Pancreas (tissue), 10 donors: ENCODE measurements around the gene LIX1. TPM values are rescaled to one million over a fixed set of nuclear protein-coding genes. Genes with fewer than 3 reads are reported as not detected.

Source experiments
- ATAC-seq, 4 donors: fragments of 200-7000 bp; cut with Tn5 transposase; one replicate each; pipeline versions ENCODE4 v1.8.0 to v1.9.1; 2020; ENCODE audit warnings: mild to moderate bottlenecking in 4 of 4, moderate library complexity in 4 of 4
- DNase-seq, 6 donors: peaks; one replicate each; pipeline ENCODE4 v3.0.0-alpha.2; 2020
- FAIRE-seq: peaks from 2 replicates; lab custom pipeline; 2012; peaks lifted over from hg19 to GRCh38; lab: Jason Lieb, UNC
- H3K27ac ChIP-seq, 4 donors: fragments of 200-600 bp; sonication (generic); 1 replicate in 3 of 4; 2 replicates in 1 of 4; pipeline versions ENCODE4 v1.5.0 to v1.8.0; 2020
- H3K27me3 ChIP-seq, 4 donors: fragments of 200-600 bp; one replicate each; pipeline ENCODE4 v1.8.0; 2021
- H3K36me3 ChIP-seq, 3 donors: fragments of 200-600 bp; sonication (generic) in 1 of 3; one replicate each; pipeline versions ENCODE4 v1.5.0 to v1.8.0; 2020 to 2021
- H3K4me1 ChIP-seq, 3 donors: fragments of 200-600 bp; one replicate each; pipeline ENCODE4 v1.8.0; 2021
- H3K4me3 ChIP-seq, 4 donors: fragments of 200-600 bp; sonication (generic) in 2 of 4; one replicate each; pipeline versions ENCODE4 v1.5.0 to v1.8.0; 2020 to 2021
- H3K9me3 ChIP-seq, 4 donors: fragments of 200-600 bp; one replicate each; pipeline ENCODE4 v1.8.0; 2021
- WGBS, 2 donors: extraction: QIAGEN DNeasy Blood & Tissue Kit; methylation state at CpG; one replicate each; pipeline ENCODE4 v1.1.7; 2013; 5-methylcytosine and 5-hydroxymethylcytosine counted together
- intact Hi-C, 3 donors: fragments of 100-400 bp; cut with DNase I; formaldehyde crosslinking; loops; one replicate each; pipeline versions ENCODE4 v1.11.1 to v1.14.2; 2022
- polyA plus RNA-seq, 2 donors: library from polyadenylated mRNA; stranded (reverse); fragments of 200-250 nt; gene quantifications; one replicate each; pipeline ENCODE4 v1.2.3, GENCODE V29; 2013
- total RNA-seq, 6 donors: library from RNA; stranded (reverse); fragmentation: NEBNext Ultra II Directional in 4 of 6; extraction: Animal tissue kit (Norgen Biotek cat#: 25700) in 4 of 6; gene quantifications; one replicate each; pipeline versions ENCODE4 v1.2.1 to v1.2.4, GENCODE V29; 2021 to 2023
- TF ChIP-seq, protein P1 (sequence below), 4 donors: fragments of 200-600 bp; sonication (generic) in 3 of 4; IDR thresholded peaks; one replicate each; pipeline versions ENCODE4 v1.5.0 to v1.8.0; 2021; ENCODE audit warnings: antibody characterized with exemption in 4 of 4
- donor health status: healthy with polysubstance abuse.
- donor health status: DM: no; HTN: no; CAD: no; lungs with moderate emphysema.
- donor health status: DM: no; HTN: no; CAD: no.
- donor health status: control.
- donor health status: control.
- donor health status: Bipolar disorder and iron deficiency.
- donor health status: DM: yes; HTN: yes; CAD: no.
- donor health status: DM: no; HTN: no; CAD: no.
- donor health status: DM: no; HTN: no; CAD: no.
- donor health status: DM: yes; HTN: yes; CAD: no.

The LIX1 gene
- total and polyA plus RNA-seq, 8 donors = 0.08 to 0.12 TPM; not detected in 6

DNA sequence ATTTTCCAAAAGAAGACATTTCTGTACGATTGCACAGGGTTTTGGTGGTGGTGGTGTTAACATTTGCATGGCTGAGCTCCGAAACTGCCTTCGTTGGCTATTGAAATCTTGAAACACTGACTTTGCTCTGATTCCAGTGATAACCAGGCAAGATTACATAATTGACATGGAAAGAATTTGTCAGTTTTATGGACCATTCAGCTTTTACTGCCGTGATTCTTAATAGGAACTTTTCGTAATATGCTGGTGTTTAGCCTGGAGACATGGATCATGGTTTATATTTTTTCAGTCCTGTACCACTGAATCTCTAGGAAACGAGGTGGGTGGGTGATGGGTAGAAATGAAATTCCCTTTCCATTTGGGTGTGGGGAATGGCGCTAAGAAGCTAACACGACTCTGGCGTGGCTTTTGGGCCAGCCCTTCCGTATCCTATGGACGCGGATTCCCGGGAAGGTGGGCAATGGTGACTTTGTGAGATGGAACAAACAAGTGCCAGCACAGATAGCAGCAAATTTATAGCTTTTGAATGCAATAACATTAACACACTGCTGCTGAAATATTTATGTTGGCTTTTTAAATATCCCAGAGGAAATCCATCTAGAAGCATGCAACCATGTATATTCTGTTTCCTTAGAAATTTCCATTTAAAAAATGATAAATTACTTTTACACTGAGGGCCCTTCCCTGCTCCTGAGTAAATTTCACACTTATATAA lies 36.8 kb downstream of the LIX1 start:
- no peak for ATAC-seq
- intact Hi-C loops = no loop called here
- H3K27ac ChIP-seq = no peak overlapping the region
- TF ChIP-seq, protein P1, sequence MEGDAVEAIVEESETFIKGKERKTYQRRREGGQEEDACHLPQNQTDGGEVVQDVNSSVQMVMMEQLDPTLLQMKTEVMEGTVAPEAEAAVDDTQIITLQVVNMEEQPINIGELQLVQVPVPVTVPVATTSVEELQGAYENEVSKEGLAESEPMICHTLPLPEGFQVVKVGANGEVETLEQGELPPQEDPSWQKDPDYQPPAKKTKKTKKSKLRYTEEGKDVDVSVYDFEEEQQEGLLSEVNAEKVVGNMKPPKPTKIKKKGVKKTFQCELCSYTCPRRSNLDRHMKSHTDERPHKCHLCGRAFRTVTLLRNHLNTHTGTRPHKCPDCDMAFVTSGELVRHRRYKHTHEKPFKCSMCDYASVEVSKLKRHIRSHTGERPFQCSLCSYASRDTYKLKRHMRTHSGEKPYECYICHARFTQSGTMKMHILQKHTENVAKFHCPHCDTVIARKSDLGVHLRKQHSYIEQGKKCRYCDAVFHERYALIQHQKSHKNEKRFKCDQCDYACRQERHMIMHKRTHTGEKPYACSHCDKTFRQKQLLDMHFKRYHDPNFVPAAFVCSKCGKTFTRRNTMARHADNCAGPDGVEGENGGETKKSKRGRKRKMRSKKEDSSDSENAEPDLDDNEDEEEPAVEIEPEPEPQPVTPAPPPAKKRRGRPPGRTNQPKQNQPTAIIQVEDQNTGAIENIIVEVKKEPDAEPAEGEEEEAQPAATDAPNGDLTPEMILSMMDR (IDR thresholded peaks at IDR 0.05) = no peak
- 80 to 84% methylated on average over 13 of the region's 13 CpGs for WGBS, 2 donors
- H3K36me3 ChIP-seq = no peaks in the 10 kb centered on the region
- DNase-seq = no peak
- no peaks in the 10 kb centered on the region for H3K27me3 ChIP-seq
- H3K9me3 ChIP-seq = no peaks in the 10 kb centered on the region
- H3K4me3 ChIP-seq = no peak overlapping the region
- FAIRE-seq = no peak
- no peaks in the 10 kb centered on the region for H3K4me1 ChIP-seq

DNA sequence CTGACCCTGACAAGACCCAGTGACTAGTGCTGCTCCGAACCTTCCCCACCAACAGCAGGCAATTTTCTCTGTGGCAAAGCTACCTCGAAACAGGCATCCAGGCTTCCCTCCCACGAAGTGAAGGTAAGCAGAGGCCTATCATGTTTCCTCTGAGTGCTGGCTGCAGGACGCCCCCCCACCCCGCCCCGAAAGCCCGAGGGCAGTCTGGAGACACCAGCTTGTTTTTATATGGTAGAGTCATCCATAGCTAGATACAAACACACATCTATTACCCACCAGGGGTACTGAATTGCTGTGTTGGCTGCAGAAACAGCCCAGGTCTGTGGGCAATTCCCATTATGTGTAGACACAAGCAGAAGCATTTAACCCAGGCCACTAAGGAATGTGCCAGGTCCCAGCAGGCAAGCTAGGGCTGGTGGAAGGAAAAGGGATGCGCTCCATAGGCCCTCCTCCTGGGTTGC lies 40.4 kb downstream of the LIX1 start:
- ATAC-seq = no peak
- no peaks in the 10 kb centered on the region for H3K9me3 ChIP-seq
- H3K27ac ChIP-seq = no peak overlapping the region

DNA sequence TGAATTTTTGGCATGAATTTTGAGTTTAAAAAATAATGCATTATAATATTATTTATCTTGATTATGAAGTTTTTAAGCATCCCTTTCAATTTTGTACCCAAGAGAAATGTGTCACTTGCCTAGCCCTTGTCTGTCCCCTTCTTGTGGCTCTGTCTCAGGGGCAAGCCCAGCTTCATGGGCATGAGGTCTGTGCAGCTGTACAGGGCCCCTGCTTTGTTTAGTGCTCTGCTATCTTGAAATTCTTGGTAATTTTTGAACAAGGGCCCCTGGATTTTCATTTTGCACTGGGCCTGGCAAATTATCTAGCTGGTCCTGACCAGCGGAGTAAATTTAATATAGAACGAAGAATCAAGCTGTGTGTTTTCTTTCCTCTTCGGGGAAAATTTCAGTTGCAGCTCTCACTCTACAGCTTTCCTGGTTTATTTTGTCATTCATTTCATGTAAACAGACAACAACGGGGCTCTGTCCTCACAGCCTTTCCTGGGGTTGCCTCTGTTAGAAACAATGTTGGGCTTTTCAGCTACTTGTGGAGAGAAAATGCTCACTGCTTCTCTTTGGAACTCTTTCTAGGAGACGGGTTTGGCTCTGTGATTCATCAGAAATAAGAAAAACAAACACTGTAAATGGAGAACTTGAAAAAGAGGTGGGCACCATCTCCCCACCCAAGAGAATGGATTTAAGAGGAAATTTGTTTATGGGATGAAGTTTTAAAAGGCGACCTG lies 41.1 kb downstream of the LIX1 start:
- Histone ChIP-seq H3K4me3 (no peak overlapping the region), H3K36me3 (no peaks in the 10 kb centered on the region), H3K27ac (no peak overlapping the region), H3K9me3 (no peaks in the 10 kb centered on the region), H3K4me1 (no peaks in the 10 kb centered on the region), H3K27me3 (no peaks in the 10 kb centered on the region)
- no peak for ATAC-seq
- WGBS, 2 donors = 73 to 83% methylated on average over 6 of the region's 6 CpGs
- TF ChIP-seq, protein P1 (IDR thresholded peaks at IDR 0.05) = no peak
- no peak for DNase-seq
- intact Hi-C loops = no loop called here
- FAIRE-seq = no peak

More for the DNA sequence above, 40.4 kb downstream of the LIX1 start:
- no peaks in the 10 kb centered on the region for H3K4me1 ChIP-seq
- DNase-seq (no peak), FAIRE-seq (no peak)
- H3K36me3 ChIP-seq = no peaks in the 10 kb centered on the region
- 71 to 76% methylated on average over 8 of the region's 8 CpGs for WGBS, 2 donors
- TF ChIP-seq, protein P1 (IDR thresholded peaks at IDR 0.05) = no peak
- H3K27me3 ChIP-seq = no peaks in the 10 kb centered on the region
- intact Hi-C loops = no loop called here
- no peak overlapping the region for H3K4me3 ChIP-seq

DNA sequence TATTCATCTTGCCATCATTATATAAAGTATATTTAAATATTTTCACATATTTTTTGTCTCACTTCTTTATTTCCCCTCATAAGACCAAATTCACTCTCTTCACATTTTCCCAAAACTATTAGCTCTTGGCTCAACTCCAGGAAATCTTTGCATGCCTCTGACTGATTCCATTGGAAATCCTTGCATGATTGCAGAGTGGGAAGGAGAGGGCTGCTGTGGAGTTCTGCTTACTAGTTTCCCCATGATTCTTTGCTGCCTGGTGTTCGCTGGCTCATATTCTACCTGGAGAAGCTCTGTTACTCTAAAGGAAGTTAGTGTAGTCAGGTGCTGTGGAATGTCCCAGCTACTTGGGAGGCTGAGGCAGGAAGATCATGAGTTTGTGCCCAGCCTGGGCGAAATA lies 41.9 kb downstream of the LIX1 start:
- TF ChIP-seq, protein P1 (IDR thresholded peaks at IDR 0.05) = no peak
- 74 to 82% methylated on average over 2 of the region's 2 CpGs for WGBS, 2 donors
- no peak for DNase-seq
- H3K9me3 ChIP-seq = no peaks in the 10 kb centered on the region
- no peak overlapping the region for H3K4me3 ChIP-seq
- intact Hi-C loops = no loop called here
- no peak overlapping the region for H3K27ac ChIP-seq
- ATAC-seq = no peak
- FAIRE-seq = no peak
- no peaks in the 10 kb centered on the region for H3K27me3 ChIP-seq
- H3K36me3 ChIP-seq = no peaks in the 10 kb centered on the region
- H3K4me1 ChIP-seq = no peaks in the 10 kb centered on the region

DNA sequence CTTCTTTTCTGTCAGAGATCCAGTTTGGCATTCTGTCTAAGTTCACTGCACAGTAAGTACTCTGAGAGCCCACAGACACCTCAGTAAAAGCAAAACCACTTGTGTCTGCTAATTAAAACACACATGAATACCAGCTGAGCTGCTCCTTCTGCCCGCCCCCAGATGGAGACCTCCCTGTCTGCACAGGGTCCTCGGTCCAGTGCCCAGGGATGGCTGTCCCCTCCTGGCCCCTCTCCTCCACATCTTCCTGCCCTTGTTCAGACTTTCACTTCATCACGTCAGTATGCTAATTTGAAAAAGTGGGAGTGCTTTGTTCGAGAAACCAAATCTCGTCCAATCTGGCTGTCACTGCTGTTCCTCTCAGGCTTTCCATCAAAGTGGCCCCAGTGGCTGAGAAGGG lies 43.5 kb downstream of the LIX1 start:
- no peaks in the 10 kb centered on the region for H3K9me3 ChIP-seq
- TF ChIP-seq, protein P1 (IDR thresholded peaks at IDR 0.05) = no peak
- H3K4me3 ChIP-seq = no peak overlapping the region
- H3K4me1 ChIP-seq = no peaks in the 10 kb centered on the region
- no peak overlapping the region for H3K27ac ChIP-seq
- intact Hi-C loops = no loop called here
- peaks cover 0 to 7% (median 0%) of the 10 kb centered on the region in 4 donors for H3K27me3 ChIP-seq
- WGBS, 2 donors = 61 to 75% methylated on average over 5 of the region's 5 CpGs
- DNase-seq (no peak), FAIRE-seq (no peak), ATAC-seq (no peak)
- no peaks in the 10 kb centered on the region for H3K36me3 ChIP-seq
